ENCODE measurements around the gene CMA1. TPM values are rescaled to one million over a fixed set of nuclear protein-coding genes. Genes with fewer than 3 reads are reported as not detected.

The CMA1 gene
- total RNA-seq, 1 experiment from 2014 or later = not detected

- DNase-seq (ENCODE audit: low read depth) = no peak
Observed at GRCh38 chr14:24465805-24466204, 42.3 kb downstream of the CMA1 start.

GRCh38 chr14:24465368-24465767 is 42.7 kb downstream of the CMA1 start:
- DNase-seq (ENCODE audit: low read depth) = no peak

GRCh38 chr14:24463884-24464785 is 43.9 kb downstream of the CMA1 start:
- no peak for DNase-seq (ENCODE audit: low read depth)

GRCh38 chr14:24463017-24463883 is 44.8 kb downstream of the CMA1 start:
- DNase-seq (ENCODE audit: low read depth) = no peak

- no peak for DNase-seq (ENCODE audit: low read depth)
Observed at GRCh38 chr14:24461336-24461735, 46.7 kb downstream of the CMA1 start.

GRCh38 chr14:24459331-24459730 is 48.7 kb downstream of the CMA1 start:
- no peak for DNase-seq (ENCODE audit: low read depth)

GRCh38 chr14:24458736-24459135 is 49.3 kb downstream of the CMA1 start:
- no peak for DNase-seq (ENCODE audit: low read depth)

- no peak for DNase-seq (ENCODE audit: low read depth)
Observed at GRCh38 chr14:24456980-24457379, 51.1 kb downstream of the CMA1 start.

Other genes starting within 250 kb of the CMA1 start
- gene TGM1, start 245.1 kb downstream of the CMA1 start, total RNA-seq (2014; rRNA removed; shearing (Covaris generic)) = 0.69 and 2.6 TPM in 2 replicates
- gene RABGGTA, start 236.7 kb downstream of the CMA1 start, total RNA-seq (2014; rRNA removed; shearing (Covaris generic)) = 21.5 and 22.1 TPM in 2 replicates
- gene DHRS1, start 208.5 kb downstream of the CMA1 start, total RNA-seq (2014; rRNA removed; shearing (Covaris generic)) = 1.7 and 4.9 TPM in 2 replicates
- 15.8 and 17.1 TPM in 2 replicates for gene NOP9, start 208.4 kb downstream of the CMA1 start, total RNA-seq (2014; rRNA removed; shearing (Covaris generic))
- gene CIDEB, start 200.3 kb downstream of the CMA1 start, total RNA-seq (2014; rRNA removed; shearing (Covaris generic)) = 0.06 TPM in 1 of 2 replicates, not detected in the other
- 6.9 and 16.7 TPM in 2 replicates for gene LTB4R2, start 198.1 kb downstream of the CMA1 start, total RNA-seq (2014; rRNA removed; shearing (Covaris generic))
- 2.5 and 6.3 TPM in 2 replicates for gene LTB4R, start 196.8 kb downstream of the CMA1 start, total RNA-seq (2014; rRNA removed; shearing (Covaris generic))
- gene ADCY4, start 173.2 kb downstream of the CMA1 start, total RNA-seq (2014; rRNA removed; shearing (Covaris generic)) = 0.17 TPM in 1 of 2 replicates, not detected in the other
- not detected in 2 replicates for gene RIPK3, start 168.3 kb downstream of the CMA1 start, total RNA-seq (2014; rRNA removed; shearing (Covaris generic))
- gene NFATC4, start 140.1 kb downstream of the CMA1 start, total RNA-seq (2014; rRNA removed; shearing (Covaris generic)) = 14.5 and 28.8 TPM in 2 replicates
- 0.33 and 0.57 TPM in 2 replicates for gene NYNRIN, start 109.3 kb downstream of the CMA1 start, total RNA-seq (2014; rRNA removed; shearing (Covaris generic))
- not detected in 2 replicates for gene CBLN3, start 78.6 kb downstream of the CMA1 start, total RNA-seq (2014; rRNA removed; shearing (Covaris generic))
- 22.4 and 29.4 TPM in 2 replicates for gene KHNYN, start 78.3 kb downstream of the CMA1 start, total RNA-seq (2014; rRNA removed; shearing (Covaris generic))
- gene SDR39U1, start 65.5 kb downstream of the CMA1 start, total RNA-seq (2014; rRNA removed; shearing (Covaris generic)) = 9.3 and 10.0 TPM in 2 replicates
- gene CTSG, start 68.0 kb upstream of the CMA1 start, total RNA-seq (2014; rRNA removed; shearing (Covaris generic)) = not detected in 2 replicates
- gene GZMH, start 101.4 kb upstream of the CMA1 start, total RNA-seq (2014; rRNA removed; shearing (Covaris generic)) = not detected in 2 replicates
- gene GZMB, start 125.9 kb upstream of the CMA1 start, total RNA-seq (2014; rRNA removed; shearing (Covaris generic)) = not detected in 2 replicates